H1 (cell line): ENCODE data around the gene C9. TPM values are rescaled to one million over a fixed set of nuclear protein-coding genes. Genes with fewer than 3 reads are reported as not detected.
"Not testable (repeated sequence)": the region's sequence is repeated elsewhere in the genome, so short reads cannot be mapped to it uniquely, and the experiment has no call there.

ENCODE experiments used
- CTCF ChIA-PET: fragments of 300-600 bp; sonication (Branson Sonifier 250); formaldehyde crosslinking; loops from one replicate; lab custom pipeline; 2021; ENCODE audit not compliant: partially characterized antibody; lab: Charles Lee
- POLR2A ChIA-PET: fragments of 300-600 bp; sonication (Branson Sonifier 250); formaldehyde crosslinking; loops from one replicate; lab custom pipeline; 2021; ENCODE audit warnings: inconsistent platforms; ENCODE audit not compliant: partially characterized antibody; lab: Charles Lee
- DNase-seq, 2 experiments: peaks; one replicate each; pipeline versions ENCODE4 v3.0.0 to v3.0.0-alpha.2; 2010 to 2022; ENCODE audit warnings: low spot score in 2 of 2, low read depth in 1 of 2, mixed read lengths in 1 of 2
- FAIRE-seq: peaks from 2 replicates; lab custom pipeline; 2011; peaks lifted over from hg19 to GRCh38; lab: Jason Lieb, UNC
- H2AFZ ChIP-seq: 2 replicates; pipeline ENCODE4 v1.8.1; 2012; ENCODE audit warnings: low read length, inconsistent platforms
- H2AK5ac ChIP-seq: 2 replicates; pipeline ENCODE4 v1.6.1; 2013; ENCODE audit warnings: low read depth, low read length
- H2BK120ac ChIP-seq: replicated peaks from 2 replicates; pipeline ENCODE3; 2013; ENCODE audit warnings: low read depth, low read length, inconsistent platforms
- H2BK12ac ChIP-seq: 2 replicates; pipeline ENCODE4 v1.6.1; 2013; ENCODE audit warnings: low read depth, low read length
- H2BK15ac ChIP-seq: 2 replicates; pipeline ENCODE4 v1.6.1; 2013; ENCODE audit warnings: low read length
- H2BK20ac ChIP-seq: 2 replicates; pipeline ENCODE4 v1.6.1; 2013; ENCODE audit warnings: low read length
- H2BK5ac ChIP-seq: 2 replicates; pipeline ENCODE4 v1.6.1; 2013; ENCODE audit warnings: low read depth, low read length
- H3K14ac ChIP-seq: 2 replicates; pipeline ENCODE4 v1.6.1; 2013; ENCODE audit warnings: inconsistent platforms; ENCODE audit not compliant: insufficient read length
- H3K18ac ChIP-seq: 2 replicates; pipeline ENCODE4 v1.6.1; 2013; ENCODE audit warnings: low read length; ENCODE audit errors: extremely low read depth
- H3K23ac ChIP-seq: 2 replicates; pipeline ENCODE4 v1.6.1; 2013; ENCODE audit warnings: inconsistent platforms; ENCODE audit not compliant: insufficient read length
- H3K23me2 ChIP-seq: 2 replicates; pipeline ENCODE4 v1.6.1; 2013; ENCODE audit warnings: low read depth, low read length
- H3K27ac ChIP-seq: 2 replicates; pipeline ENCODE4 v1.6.1; 2011; ENCODE audit warnings: low read depth, low read length, inconsistent platforms
- H3K27me3 ChIP-seq, 4 experiments: replicated peaks in 1 of 4; 1 replicate in 1 of 4; 2 replicates in 3 of 4; pipeline versions ENCODE4 v1.6.1 to v1.8.1; 2011 to 2013; ENCODE audit warnings: low read length in 3 of 4, mild to moderate bottlenecking in 3 of 4, inconsistent platforms in 2 of 4, mixed read lengths in 2 of 4, moderate library complexity in 1 of 4; ENCODE audit not compliant: control insufficient read depth in 3 of 4, insufficient read depth in 3 of 4; ENCODE audit errors: extremely low read depth in 1 of 4
- H3K36me3 ChIP-seq, 4 experiments: 2 replicates each; pipeline versions ENCODE4 v1.6.1 to v1.8.1; 2011 to 2013; ENCODE audit warnings: mild to moderate bottlenecking in 4 of 4, low read length in 3 of 4, moderate library complexity in 2 of 4, control low read depth in 1 of 4, inconsistent platforms in 1 of 4; ENCODE audit not compliant: insufficient read depth in 4 of 4, control insufficient read depth in 2 of 4
- H3K4ac ChIP-seq: replicated peaks from 2 replicates; pipeline ENCODE3; 2013; ENCODE audit warnings: low read length, low read depth, mixed read lengths, inconsistent platforms; ENCODE audit not compliant: insufficient read length
- H3K4me1 ChIP-seq, 4 experiments: replicated peaks in 1 of 4; 1 replicate in 1 of 4; 2 replicates in 3 of 4; pipeline versions ENCODE4 v1.6.1 to v1.8.1; 2011 to 2013; ENCODE audit warnings: low read length in 3 of 4, inconsistent platforms in 2 of 4, mixed read lengths in 1 of 4; ENCODE audit not compliant: insufficient read depth in 4 of 4, control insufficient read depth in 3 of 4
- H3K4me2 ChIP-seq, 2 experiments: 2 replicates each; pipeline versions ENCODE4 v1.6.1 to v1.8.1; 2011 to 2013; ENCODE audit warnings: low read depth in 2 of 2, low read length in 2 of 2, control low read depth in 1 of 2, inconsistent platforms in 1 of 2, mild to moderate bottlenecking in 1 of 2; ENCODE audit not compliant: insufficient read depth in 1 of 2
- H3K4me3 ChIP-seq, 4 experiments: fragments of 200-600, 300-600 bp in 1 of 4; sonication (generic), shearing (Covaris generic), sonication (Bioruptor Twin) in 1 of 4; 2 replicates each; pipeline versions ENCODE4 v1.5.1 to v1.8.1; 2011 to 2016; ENCODE audit warnings: low read length in 4 of 4, low read depth in 3 of 4, control low read depth in 2 of 4, inconsistent platforms in 2 of 4, mild to moderate bottlenecking in 2 of 4, mixed read lengths in 1 of 4, moderate library complexity in 1 of 4; ENCODE audit not compliant: insufficient read depth in 2 of 4; ENCODE audit errors: extremely low read depth in 1 of 4
- H3K56ac ChIP-seq: replicated peaks from 2 replicates; pipeline ENCODE3; 2013; ENCODE audit warnings: low read depth, mild to moderate bottlenecking, mixed read lengths, low read length, inconsistent platforms; ENCODE audit not compliant: insufficient read length
- H3K79me1 ChIP-seq: 2 replicates; pipeline ENCODE4 v1.6.1; 2013; ENCODE audit warnings: low read depth, low read length, control low read depth
- H3K79me2 ChIP-seq, 2 experiments: 2 replicates each; pipeline versions ENCODE4 v1.6.1 to v1.8.1; 2012 to 2013; ENCODE audit warnings: low read length in 2 of 2, mild to moderate bottlenecking in 2 of 2, inconsistent platforms in 1 of 2; ENCODE audit not compliant: insufficient read depth in 2 of 2, control insufficient read depth in 1 of 2
- H3K9ac ChIP-seq, 4 experiments: replicated peaks in 1 of 4; 1 replicate in 1 of 4; 2 replicates in 3 of 4; pipeline versions ENCODE4 v1.6.1 to v1.8.1; 2011 to 2013; ENCODE audit warnings: low read depth in 3 of 4, low read length in 3 of 4, control low read depth in 2 of 4, mild to moderate bottlenecking in 2 of 4, moderate library complexity in 2 of 4, inconsistent platforms in 1 of 4; ENCODE audit errors: extremely low read depth in 1 of 4
- H3K9me3 ChIP-seq, 2 experiments: 2 replicates each; pipeline versions ENCODE4 v1.6.1 to v1.8.1; 2012 to 2013; ENCODE audit warnings: mild to moderate bottlenecking in 2 of 2, moderate library complexity in 2 of 2, control low read depth in 1 of 2, inconsistent platforms in 1 of 2, low read depth in 1 of 2, low read length in 1 of 2, mixed read lengths in 1 of 2; ENCODE audit not compliant: insufficient read depth in 2 of 2
- H4K20me1 ChIP-seq, 2 experiments: replicated peaks in 1 of 2; 2 replicates each; pipeline versions ENCODE3 to v1.8.1; 2011 to 2013; ENCODE audit warnings: inconsistent platforms in 2 of 2, low read length in 2 of 2, mild to moderate bottlenecking in 1 of 2; ENCODE audit not compliant: insufficient read depth in 2 of 2, control insufficient read depth in 1 of 2
- H4K5ac ChIP-seq: 2 replicates; pipeline ENCODE4 v1.6.1; 2013; ENCODE audit warnings: low read length, low read depth, mixed read lengths, inconsistent platforms; ENCODE audit not compliant: insufficient read length
- H4K8ac ChIP-seq: 2 replicates; pipeline ENCODE4 v1.8.0; 2013; ENCODE audit warnings: mild to moderate bottlenecking, moderate library complexity, low read length, inconsistent platforms; ENCODE audit not compliant: insufficient read depth; ENCODE audit errors: extremely low read depth
- H4K91ac ChIP-seq: replicated peaks from 2 replicates; pipeline ENCODE3; 2013; ENCODE audit warnings: low read length, mixed read lengths, inconsistent platforms; ENCODE audit not compliant: insufficient read length
- WGBS, 2 experiments: shearing (Covaris generic) in 1 of 2; methylation state at CpG; one replicate each; pipeline versions ENCODE4 v1.1.6 to v1.1.7; 2013 to 2015; ENCODE audit warnings: low lambda C conversion rate in 2 of 2, mixed read lengths in 2 of 2, inconsistent platforms in 1 of 2, low coverage in 1 of 2, missing lambda C conversion rate in 1 of 2; ENCODE audit not compliant: insufficient replicate concordance in 2 of 2, insufficient coverage in 1 of 2, insufficient read length in 1 of 2; ENCODE audit errors: extremely low coverage in 1 of 2, missing lambda C conversion rate in 1 of 2; 5-methylcytosine and 5-hydroxymethylcytosine counted together
- polyA plus RNA-seq, 7 experiments: library from polyadenylated mRNA; depleted of rRNA in 3 of 7; stranded (reverse) in 5 of 7; unstranded in 2 of 7; fragments of >200 nt in 5 of 7; fragments of 200-250 nt in 2 of 7; gene quantifications; 1 replicate in 5 of 7; 2 replicates in 1 of 7; 4 replicates in 1 of 7; pipeline versions ENCODE4 v1.2.1 to v1.2.3, GENCODE V29; 2011 to 2013; ENCODE audit warnings: missing spikeins in 2 of 7, mixed read lengths in 2 of 7
- total RNA-seq: library from RNA; stranded (reverse); fragmentation: NEBNext Ultra II Directional; extraction: Animal tissue kit (Norgen Biotek cat#: 25700); gene quantifications from 2 replicates; pipeline ENCODE4 v1.2.1, GENCODE V29; 2021

Gene C9
- total and polyA plus RNA-seq, 2 of the 8 experiments (the other 6 are each of a cell fraction or from before 2014, with no cell fraction given): not detected

DNA sequence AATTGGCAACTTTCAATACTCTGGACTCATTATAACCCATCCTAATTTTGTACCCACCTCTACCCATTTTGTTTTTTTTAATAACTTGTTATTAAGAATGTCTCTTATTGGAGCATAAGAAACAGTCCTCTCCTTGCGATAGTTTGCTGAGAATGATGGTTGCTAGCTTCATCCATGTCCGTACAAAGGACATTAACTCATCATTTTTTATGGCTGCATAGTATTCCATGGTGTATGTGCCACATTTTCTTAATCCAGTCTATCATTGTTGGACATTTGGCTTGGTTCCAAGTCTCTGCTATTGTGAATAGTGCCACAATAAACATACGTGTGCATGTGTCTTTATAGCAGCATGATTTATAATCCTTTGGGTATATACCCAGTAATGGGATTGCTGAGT, 39.5 kb upstream of the C9 start:
- H4K5ac ChIP-seq, FAIRE-seq, H3K79me2 ChIP-seq, H3K27ac ChIP-seq, H4K20me1 ChIP-seq, H3K4me1 ChIP-seq, H3K18ac ChIP-seq, H4K91ac ChIP-seq, H2BK120ac ChIP-seq, H3K56ac ChIP-seq, H3K9ac ChIP-seq, H2AK5ac ChIP-seq, H2BK12ac ChIP-seq, H2BK5ac ChIP-seq, H3K23ac ChIP-seq, H3K27me3 ChIP-seq, DNase-seq, H4K8ac ChIP-seq, H2BK15ac ChIP-seq, H2AFZ ChIP-seq, H3K36me3 ChIP-seq, H3K4me2 ChIP-seq, H3K4ac ChIP-seq, H3K9me3 ChIP-seq, H3K4me3 ChIP-seq, H3K23me2 ChIP-seq, H3K14ac ChIP-seq, H3K79me1 ChIP-seq, POLR2A ChIA-PET, H2BK20ac ChIP-seq: not testable (repeated sequence)
- CTCF ChIA-PET: interaction anchor here (0.8 to 3.8 kb wide), 3 partner anchors 16 to 143 kb away, joined by 3 to 15 read pairs (median 3); no protein-coding TSS in a partner anchor
- WGBS, 2 experiments: 95% methylated on average over 3 of the region's 3 CpGs; no CpG with 5 or more reads in 1 of the 2 experiments

DNA sequence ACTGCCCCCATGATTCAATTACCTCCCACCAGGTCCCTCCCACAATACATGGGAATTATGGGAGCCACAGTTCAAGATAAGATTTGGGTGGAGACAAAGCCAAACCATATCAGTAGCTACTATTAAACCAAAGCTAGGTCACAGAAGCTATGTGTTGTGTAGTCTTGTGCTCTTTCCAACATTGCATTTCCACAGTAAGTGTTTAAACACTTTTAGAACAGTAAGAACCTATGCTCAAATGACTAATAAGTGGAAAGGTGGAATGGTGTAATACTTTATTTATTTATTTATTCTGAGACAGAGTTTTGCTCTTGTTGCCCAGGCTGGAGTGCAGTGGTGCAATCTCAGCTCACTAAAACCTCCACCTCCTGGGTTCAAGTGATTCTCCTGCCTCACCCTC, 37.8 kb upstream of the C9 start:
- H3K4me2 ChIP-seq, H3K79me1 ChIP-seq, H3K79me2 ChIP-seq, POLR2A ChIA-PET, H2AK5ac ChIP-seq, H3K4ac ChIP-seq, H3K4me3 ChIP-seq, H4K5ac ChIP-seq, H3K27me3 ChIP-seq, H3K14ac ChIP-seq, H4K91ac ChIP-seq, H2BK5ac ChIP-seq, FAIRE-seq, H3K23ac ChIP-seq, H2BK15ac ChIP-seq, H4K20me1 ChIP-seq, H3K27ac ChIP-seq, H2AFZ ChIP-seq, H3K18ac ChIP-seq, H2BK120ac ChIP-seq, H3K9ac ChIP-seq, H3K9me3 ChIP-seq, DNase-seq, H3K36me3 ChIP-seq, H2BK20ac ChIP-seq, H4K8ac ChIP-seq, H3K56ac ChIP-seq, H3K4me1 ChIP-seq, H3K23me2 ChIP-seq, H2BK12ac ChIP-seq: not testable (repeated sequence)
- CTCF ChIA-PET: interaction anchor here (1.2 to 3.8 kb wide), 5 partner anchors 13 to 321 kb away, joined by 3 to 15 read pairs (median 7); partner anchors contain the start of gene DAB2
